Measurements from ENCODE around the gene SSBP3.

DNA sequence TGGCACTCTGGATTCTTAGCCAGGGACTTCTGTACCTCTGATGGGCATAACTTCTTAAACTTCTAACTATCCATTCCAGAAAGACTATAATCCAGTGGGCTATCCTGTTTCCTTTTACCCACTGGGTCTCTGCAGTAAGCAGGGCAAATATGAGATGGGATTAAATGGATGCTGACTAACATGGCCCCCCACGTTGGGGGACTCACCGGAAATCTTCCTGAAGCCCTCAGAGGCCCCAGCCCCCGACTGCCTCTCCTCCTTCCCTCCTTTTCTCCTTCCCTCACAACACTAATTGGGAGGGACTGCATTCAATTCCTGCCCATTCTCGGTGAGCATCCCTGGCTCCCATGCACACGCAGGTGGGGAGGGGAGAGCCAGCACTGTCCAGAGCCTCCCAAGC, 70.1 kb downstream of the SSBP3 start:
- TF ChIP-seq CTCF (IDR thresholded peaks at IDR 0.05; ENCODE audit: borderline replicate concordance, extremely low read depth, low read length, poor library complexity, severe bottlenecking) (no peak), EZH2 (IDR thresholded peaks at IDR 0.05; ENCODE audit: borderline replicate concordance, low read depth, low read length, severe bottlenecking) (no peak)

All from DND-41 (cell line).